OCI-LY1 (cell line): ENCODE measurements around the gene RAI14.

Experiments
- CTCF ChIP-seq: fragments of 200-600 bp; sonication (generic), shearing (Covaris generic); IDR thresholded peaks from 2 replicates; pipeline ENCODE4 v1.5.1; 2017; ENCODE audit warnings: mild to moderate bottlenecking, antibody characterized with exemption, low read length, moderate library complexity, mixed read lengths
- EZH2 ChIP-seq: fragments of 200-600 bp; sonication (generic), shearing (Covaris generic); IDR thresholded peaks from 2 replicates; pipeline ENCODE4 v1.8.0; 2017; ENCODE audit warnings: borderline replicate concordance, mixed run types, mild to moderate bottlenecking, antibody characterized with exemption, low read length, moderate library complexity, mixed read lengths

- TF ChIP-seq CTCF (no peak), EZH2 (no peak)
Observed at GRCh38 chr5:34774139-34774538, 118.0 kb downstream of the RAI14 start.
